ENCODE data around the gene LRRIQ1. TPM values are rescaled to one million over a fixed set of nuclear protein-coding genes. Genes with fewer than 3 reads are reported as not detected.
"Not testable (repeated sequence)": the region's sequence is repeated elsewhere in the genome, so short reads cannot be mapped to it uniquely, and the experiment has no call there.

The LRRIQ1 gene, protein sequence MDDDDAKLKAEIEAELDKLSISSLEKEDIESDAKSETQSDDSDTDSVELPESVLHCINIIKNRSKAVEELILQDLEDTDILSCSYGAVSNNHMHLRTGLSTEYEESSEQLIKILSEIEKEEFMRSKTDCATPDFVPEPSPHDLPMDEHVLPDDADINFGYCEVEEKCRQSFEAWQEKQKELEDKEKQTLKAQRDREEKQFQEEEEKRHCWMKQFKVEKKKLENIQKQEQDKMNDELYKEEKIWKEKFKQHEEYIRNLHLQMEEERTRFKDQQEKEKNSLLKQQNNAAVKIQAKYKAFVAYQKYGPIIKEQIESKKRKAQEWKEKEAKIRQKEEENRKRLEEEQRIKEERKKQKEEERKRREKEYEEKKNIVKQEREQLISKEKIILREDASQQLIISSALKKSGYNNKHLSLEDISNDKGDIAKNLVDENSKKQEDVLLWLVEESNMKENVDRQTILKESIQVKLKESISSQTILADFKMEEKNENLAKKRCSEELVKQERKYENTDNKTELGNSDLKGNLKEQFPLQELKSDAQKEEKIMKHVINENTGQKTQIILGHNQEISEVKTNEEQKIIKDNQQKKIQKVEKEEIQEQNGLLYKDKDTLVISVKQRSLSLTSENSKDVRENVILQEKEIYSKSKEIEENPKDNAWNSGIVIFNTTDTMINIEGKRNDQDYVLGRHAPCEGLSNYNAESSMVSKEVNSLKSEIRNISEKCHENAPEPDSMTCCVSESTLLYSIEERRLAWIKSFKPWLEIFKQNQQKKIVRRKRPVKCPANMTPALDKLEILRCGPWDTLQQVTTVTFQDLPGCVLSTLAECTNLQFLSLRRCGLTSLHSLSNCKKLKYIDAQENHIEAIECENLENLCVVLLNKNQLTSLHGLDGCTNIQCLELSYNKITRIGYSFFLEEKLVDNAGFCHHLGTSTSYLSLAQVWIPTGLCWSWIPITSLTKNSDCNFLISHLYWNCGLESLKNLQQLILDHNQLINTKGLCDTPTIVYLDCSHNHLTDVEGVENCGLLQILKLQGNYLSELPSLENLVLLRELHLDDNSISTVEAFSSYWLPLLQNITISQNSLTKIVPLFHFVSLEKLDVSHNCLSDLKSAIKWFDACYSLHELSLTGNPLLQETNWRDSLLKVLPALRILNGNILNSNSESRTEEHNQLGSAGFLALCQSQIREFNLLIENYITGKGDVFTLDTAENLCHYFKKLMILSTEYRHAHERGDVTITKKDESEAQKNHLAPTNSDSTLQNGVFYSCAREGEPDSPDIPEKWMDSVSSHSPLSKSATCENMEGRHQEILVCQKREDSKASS (N-terminal part only)
- polyA plus RNA-seq (ENCODE audit: insufficient read length in 4 of 4): 10 to 100 TPM; 28.4 to 49.5 (median 43.1) TPM

DNA sequence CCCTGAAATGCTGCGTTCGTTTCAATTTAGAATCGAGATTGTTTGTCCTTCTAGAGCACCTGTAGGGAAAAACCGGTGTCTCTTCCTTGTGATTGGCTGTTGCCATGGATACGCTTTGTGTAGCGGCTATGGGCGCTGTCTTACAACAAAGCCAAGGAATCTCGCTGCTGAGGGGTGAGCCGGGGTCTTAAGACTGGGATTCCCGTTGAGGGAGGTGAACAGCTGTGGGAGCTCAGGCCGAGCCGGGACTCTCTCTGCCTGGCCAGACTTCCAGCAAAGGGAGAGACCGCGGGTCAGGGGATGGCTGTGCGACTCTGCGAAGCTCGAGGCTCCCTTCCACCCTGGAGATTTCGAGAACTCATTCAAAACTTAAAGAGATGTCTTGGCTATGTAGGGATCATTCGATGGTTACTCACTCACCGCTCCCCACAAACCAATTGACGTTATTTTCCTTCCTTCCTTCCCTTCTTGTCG is at the start of gene LRRIQ1, which contains the start of gene TSPAN19:
Gene LRRIQ1 (plus strand): TSS at position 118 of the 474 bp plus-strand sequence. CDS start 1,826 bp downstream, outside the sequence.
Gene TSPAN19 (minus strand): TSS at position 44 of the 474 bp plus-strand sequence. CDS start 6,331 bp downstream, outside the sequence.
- DNase-seq (ENCODE audit: low read depth in 4 of 4, low spot score in 3 of 4): peak; percentile 75 to 89 (median 86)

DNA sequence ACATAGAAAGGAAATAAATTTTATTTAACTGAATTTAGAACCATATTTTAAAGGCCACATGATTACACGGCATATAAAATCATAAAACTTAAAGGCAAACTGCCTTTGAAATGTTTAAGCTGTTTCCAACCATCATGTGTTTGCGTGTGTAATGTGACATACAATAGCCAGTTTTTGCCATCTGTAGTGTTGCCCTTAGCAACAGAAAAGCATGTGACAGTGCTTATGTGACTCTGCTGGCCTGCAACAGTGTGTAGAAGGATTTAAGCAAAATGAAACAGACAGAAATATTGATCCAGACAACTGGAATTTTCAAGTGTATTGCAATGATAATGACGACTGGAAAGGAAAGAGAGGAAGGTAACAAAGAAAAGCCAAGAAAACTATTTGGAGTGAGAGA is 49.6 kb upstream of the LRRIQ1 start:
- DNase-seq (ENCODE audit: low read depth in 4 of 4, low spot score in 3 of 4): peak in 1 of 4 donors; percentile 1

DNA sequence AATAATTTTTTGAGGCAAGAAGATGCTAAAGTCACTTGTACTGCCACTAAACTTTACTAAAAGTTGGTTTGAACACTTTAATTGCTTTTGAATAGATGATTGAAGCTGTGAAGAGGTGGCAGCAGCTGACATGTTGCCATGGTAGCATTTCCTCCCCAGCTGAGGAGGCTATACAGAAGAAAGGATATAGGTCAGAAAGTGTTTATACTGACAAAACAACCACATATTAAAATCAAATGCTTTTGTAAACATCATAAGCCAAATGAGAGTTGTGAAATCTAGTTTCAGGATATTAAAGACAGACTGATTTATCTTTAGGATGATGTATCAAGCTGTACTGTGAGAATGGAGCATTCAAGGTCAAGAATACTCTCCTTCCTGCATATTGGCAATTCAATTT is 41.7 kb upstream of the LRRIQ1 start:
- DNase-seq (ENCODE audit: low read depth in 4 of 4, low spot score in 3 of 4): no peak

DNA sequence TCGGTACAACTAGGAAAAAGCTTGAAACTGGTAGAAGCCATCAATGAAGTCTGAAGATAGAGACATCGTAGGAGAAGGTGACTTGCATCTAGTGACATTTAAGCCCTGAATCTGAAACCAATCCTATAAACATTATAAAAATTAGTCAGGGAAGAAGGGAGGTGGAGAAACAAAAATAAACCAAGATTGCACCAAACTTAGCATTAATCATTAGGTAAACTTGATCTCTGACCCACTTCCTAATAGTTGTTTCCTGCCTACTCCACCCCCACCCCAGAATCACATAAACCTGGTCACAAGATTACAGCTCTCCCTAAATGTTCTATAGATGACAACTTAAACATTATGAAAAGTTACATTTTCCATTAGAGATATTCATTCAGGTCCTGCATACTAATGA is 40.5 kb upstream of the LRRIQ1 start:
- DNase-seq (ENCODE audit: low read depth in 4 of 4, low spot score in 3 of 4): no peak

DNA sequence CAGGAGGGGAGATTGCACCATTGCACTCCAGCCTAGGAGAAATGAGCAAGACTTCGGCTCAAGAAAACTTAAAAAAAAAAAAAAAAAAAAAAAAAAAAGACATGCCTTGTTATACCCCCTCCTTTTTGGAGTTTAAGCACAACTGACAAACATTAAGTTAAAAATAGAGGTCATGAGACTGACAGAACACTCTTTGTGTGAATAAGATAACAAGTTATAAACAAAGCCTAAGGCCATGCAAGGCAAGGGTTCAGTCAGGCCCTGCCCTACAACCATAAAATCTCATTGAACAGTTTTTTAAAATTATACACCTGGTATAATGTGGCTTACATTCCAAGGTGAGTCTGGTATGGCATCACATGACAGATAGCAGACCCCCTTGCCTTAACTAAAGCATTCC is 39.4 kb upstream of the LRRIQ1 start:
- no peak for DNase-seq (ENCODE audit: low read depth in 4 of 4, low spot score in 3 of 4)

DNA sequence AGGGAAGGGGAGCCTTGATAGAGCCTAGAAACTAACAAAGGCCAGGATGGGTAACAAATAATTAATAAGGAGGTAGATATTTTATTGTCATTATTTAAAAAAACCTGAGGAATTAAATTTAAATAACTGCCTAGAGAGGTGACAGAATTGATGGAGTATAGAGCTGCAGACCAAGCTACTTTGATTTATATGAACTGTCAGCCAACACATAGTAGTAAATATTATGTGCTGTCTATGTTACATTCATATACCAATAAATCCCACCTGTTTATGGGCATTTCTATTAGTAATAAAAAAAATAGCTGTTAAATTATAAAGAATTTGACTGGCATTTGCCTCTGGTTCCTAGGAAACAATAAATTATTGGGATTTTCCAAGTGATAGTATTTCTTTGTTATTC is 37.8 kb upstream of the LRRIQ1 start:
- no peak for DNase-seq (ENCODE audit: low read depth in 4 of 4, low spot score in 3 of 4)

DNA sequence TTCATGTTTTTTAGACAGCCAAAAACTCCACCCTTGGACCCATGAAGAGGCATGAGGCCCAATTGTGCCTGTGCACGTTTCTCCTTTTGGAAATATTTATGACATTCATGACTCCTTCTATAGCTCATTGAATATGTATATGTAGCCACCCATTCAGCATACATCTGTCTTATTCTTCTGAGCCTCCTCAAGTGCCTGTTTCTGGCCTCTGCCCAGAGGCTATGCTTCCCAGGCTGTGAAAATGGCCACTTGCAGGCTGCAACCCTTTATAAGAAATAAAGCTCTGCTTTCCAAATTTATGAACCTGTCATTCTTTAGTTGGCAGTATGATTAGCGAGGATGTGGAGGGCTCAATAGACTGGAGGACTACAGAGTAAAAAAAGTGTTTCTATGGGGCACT is 35.4 kb upstream of the LRRIQ1 start:
- DNase-seq (ENCODE audit: low read depth in 4 of 4, low spot score in 3 of 4): no peak

DNA sequence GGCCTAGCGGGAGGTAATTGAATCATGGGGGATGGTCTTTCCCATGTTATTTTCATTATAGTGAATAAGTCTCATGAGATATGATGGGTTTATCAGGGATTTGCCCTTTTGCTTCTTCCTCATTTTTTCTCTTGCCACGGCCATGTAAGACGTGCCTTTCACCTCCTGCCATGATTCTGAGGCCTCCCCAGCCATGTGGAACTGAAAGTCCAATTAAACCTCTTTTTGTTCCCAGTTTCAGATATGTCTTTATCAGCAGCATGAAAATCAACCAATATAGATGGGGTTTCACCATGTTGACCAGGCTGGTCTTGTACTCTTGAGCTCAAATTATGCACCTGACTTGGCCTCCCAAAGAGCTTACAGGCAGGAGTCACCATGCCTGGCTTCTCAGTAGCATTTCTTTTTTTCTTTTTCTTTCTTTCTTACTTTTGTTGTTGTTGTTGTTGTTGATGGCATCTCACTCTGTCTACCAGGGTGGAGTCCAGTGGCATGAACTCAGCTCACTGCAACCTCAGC is 33.3 kb upstream of the LRRIQ1 start:
- no peak for DNase-seq (ENCODE audit: low read depth in 4 of 4, low spot score in 3 of 4)

DNA sequence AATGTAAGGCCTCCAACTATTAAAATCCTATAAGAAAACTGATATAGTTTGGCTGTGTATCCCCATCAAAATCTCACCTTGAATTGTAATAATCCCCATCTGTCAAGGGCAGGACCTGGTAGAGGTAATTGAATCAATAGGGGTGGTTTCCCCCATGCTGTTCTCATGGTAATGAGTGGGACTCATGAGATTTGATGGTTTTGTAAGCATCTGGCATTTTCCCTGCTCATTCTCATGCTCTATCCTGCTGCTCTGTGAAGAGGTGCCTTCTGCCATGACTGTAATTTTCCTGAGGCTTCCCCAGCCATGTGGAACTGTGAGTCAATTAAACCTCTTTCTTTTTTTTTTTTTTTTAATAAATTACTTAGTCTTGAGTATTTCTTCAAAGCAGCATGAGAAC is 31.9 kb upstream of the LRRIQ1 start:
- no peak for DNase-seq (ENCODE audit: low read depth in 4 of 4, low spot score in 3 of 4)

DNA sequence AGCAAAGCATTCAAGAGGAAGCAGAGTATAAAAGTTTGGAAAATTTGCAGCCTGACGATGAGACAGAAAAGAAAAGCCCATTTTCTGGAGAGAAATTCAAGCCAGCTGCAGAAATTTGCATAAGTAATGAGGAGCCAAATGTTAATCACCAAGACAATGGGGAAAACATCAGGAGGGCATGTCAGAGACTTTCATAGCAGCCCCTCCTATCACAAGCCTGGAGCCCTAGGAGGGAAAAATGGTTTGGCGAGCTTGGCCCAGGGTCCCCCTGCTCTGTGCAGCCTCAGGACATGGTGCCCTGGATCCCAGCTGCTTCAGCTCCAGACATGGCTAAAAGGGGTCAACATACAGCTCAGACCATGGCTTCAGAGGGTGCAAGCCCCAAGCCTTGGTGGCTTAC is 31.1 kb upstream of the LRRIQ1 start:
- DNase-seq (ENCODE audit: low read depth in 4 of 4, low spot score in 3 of 4): not testable (repeated sequence)

DNA sequence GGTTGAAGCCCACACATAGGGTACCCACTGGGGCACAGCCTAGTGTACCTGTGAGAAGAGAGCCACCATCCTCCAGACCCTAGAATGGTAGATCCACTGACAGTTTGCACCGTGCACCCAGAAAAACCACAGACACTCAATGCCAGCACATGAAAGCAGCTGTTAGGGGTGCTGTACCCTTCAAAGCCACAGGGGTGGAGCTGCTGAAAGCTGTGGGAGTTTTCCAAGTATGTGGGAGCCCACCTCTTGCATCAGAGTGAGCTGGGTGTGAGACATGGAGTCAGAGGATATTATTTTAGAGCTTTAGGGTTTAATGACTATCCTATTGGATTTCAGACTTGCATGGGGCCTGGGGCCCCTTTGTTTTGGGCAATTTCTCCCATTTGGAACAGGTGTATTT is 30.5 kb upstream of the LRRIQ1 start:
- DNase-seq (ENCODE audit: low read depth in 4 of 4, low spot score in 3 of 4): no peak

DNA sequence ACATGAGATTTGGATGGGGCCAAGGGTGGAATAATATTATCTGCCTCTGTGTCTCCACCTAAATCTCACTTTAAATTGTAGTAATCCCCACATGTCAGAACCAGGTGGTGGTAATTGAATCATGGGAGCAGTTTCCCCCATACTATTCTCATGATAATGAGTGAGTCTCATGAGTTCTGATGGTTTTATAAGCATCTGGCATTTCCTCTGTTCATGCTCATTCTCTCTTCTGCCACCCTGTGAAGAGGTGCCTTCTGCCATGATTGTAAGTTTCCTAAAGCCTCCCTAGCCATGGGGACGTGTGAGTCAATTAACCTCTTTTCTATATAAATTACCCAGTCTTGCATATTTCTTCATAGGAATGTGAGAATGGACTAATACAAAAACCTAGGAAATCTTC is 29.9 kb upstream of the LRRIQ1 start:
- DNase-seq (ENCODE audit: low read depth in 4 of 4, low spot score in 3 of 4): no peak

DNA sequence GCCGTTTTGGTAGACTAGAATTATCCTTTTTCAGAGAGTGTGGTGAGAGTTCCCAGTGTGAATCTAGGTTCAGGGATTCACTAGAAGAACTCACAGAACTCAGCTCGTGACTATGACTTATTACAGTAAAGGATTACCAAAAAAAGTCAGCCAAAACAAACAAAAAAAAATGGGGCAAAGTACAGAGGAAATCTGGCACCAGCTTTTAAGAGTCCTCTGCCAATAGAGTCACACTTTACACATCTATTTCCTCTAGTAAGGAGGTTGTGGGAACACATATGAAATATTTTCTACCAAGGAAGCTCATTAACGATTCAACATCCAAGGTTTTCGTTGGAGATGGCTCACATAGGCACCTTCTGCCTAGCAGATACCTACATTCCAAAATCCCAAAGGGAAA is 28.3 kb upstream of the LRRIQ1 start:
- no peak for DNase-seq (ENCODE audit: low read depth in 4 of 4, low spot score in 3 of 4)

DNA sequence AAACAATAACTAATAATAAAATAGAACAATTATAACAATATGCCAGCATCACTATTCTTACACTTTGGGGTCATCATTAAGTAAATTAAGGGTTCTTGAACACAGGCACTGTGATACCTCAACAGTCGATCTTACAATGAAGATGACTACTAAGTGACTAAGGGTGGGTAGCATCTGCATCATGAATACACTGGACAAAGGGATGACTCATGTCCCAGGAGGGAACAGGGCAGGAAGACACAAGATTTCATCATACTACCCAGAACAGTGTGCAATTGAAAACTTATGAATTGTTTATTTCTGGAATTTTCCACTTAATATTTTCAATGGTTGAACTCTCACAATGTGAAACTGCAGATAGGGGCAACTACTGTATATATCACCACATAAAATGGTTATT is 19.7 kb upstream of the LRRIQ1 start:
- DNase-seq (ENCODE audit: low read depth in 4 of 4, low spot score in 3 of 4): no peak

DNA sequence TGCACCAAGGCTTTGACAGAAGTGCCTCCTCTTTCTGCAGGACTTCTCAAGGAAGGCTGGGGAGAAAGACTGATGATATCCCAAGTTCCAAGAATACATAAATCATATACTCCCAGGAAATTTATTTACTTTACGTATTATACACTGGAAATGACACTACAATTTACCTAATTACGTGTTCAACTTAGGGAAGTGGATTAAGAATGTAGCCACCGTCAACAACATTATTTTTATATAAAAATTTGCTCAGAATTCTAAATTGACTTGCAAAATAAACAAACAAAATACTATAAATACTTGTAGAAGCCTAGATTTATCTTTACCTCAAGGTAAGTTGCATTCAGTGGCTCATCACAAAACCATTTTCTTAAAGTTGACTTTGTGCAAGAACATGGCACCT is 19.0 kb upstream of the LRRIQ1 start:
- no peak for DNase-seq (ENCODE audit: low read depth in 4 of 4, low spot score in 3 of 4)

DNA sequence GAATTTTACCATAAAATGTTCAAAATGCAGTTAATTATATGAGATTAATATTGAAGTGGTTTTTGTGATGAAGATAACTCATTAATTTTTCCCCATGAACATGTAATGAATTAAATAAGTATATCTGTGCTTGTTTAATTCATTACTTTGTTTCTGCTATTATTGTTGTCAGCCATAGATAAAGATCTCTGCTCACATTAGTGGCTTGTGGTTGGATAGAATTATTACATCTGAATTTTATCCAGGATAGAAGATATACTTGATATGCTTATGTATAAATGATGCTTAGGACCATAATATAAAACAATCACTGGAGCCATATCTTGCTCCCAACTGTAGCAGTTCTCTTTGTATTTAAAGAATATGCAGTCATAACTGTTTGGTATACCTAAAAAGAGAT is 18.5 kb upstream of the LRRIQ1 start:
- DNase-seq (ENCODE audit: low read depth in 4 of 4, low spot score in 3 of 4): no peak

DNA sequence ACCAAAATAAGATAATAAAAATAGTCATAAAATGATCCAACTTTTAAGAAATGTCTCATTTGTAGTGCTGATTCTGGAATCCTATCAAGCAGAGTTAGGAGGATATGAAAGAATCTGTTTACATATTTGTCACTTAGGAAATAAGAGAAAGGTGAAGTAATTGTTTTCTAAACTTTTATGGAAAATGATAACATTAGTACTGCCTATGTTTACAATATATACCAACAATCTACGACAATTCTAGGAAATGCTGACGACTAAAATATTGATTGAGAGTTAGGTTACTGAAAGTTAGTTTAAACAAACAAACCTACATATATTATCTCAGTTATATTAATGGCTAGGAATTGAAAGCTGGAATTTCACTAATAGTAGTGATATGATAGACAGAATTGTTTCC is 18.1 kb upstream of the LRRIQ1 start:
- DNase-seq (ENCODE audit: low read depth in 4 of 4, low spot score in 3 of 4): no peak

DNA sequence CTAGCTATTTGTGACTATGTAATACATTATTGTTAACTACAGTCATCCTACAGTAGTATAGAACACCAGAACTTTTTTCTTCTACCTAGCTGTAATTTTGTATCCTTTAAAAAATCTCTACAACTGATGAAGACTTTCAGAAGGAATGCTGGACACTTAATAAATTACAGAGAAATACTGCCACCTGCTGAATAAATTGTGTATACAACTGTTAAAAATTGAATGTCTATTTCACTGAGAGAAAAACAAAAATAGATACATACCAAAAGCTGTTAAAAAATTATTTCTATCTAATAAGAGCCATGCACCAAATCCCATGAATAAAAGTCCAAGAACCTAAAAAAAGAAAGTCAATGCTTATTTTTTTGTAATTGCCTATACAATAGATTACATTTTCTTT is 6.7 kb upstream of the LRRIQ1 start:
- peak in 1 of 4 donors; percentile 1 for DNase-seq (ENCODE audit: low read depth in 4 of 4, low spot score in 3 of 4)

DNA sequence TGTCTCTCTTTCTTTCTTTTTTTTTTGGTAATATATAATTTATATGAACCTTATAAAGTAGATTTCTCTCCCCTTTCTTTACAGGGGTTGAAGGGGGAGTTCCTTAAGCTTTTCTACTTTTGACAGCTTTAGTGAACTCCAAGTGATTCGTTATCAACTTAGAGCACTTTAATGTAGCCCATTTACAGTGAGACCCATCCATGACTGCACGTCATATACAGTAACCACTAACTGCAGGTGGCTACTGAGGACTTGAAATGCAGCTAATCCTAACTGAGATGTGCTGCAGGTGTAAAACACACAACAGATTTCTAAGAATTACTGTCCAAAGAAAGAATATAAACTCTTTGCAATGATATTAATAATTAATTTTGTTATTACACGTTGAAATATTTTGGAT is 582 bp downstream of the LRRIQ1 start:
- DNase-seq (ENCODE audit: low read depth in 4 of 4, low spot score in 3 of 4): peak in 1 of 4 donors; percentile 3

DNA sequence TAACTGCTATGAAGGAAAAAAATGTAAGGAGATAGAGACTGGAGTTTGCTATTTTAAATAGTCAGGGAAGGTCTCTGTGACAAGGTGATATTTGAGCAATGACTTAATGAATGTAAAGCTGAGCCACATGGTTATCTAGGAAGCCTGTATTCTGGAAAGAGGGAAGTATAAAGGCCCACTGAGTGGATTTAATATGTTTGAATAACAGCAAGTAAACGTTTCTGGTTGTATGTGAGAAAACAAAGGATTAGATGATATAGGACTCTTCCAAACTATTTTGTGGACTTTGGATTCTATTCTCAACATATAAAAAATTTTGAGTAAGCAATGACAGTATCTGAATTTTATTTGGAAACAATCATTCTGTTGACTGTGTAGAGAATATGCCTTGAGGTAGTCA is 5.2 kb downstream of the LRRIQ1 start:
- no peak for DNase-seq (ENCODE audit: low read depth in 4 of 4, low spot score in 3 of 4)

All from right renal pelvis (tissue), 4 donors.